ENCODE measurements around the gene RRAGC. TPM values are rescaled to one million over a fixed set of nuclear protein-coding genes. Genes with fewer than 3 reads are reported as not detected.

RRAGC gene, protein sequence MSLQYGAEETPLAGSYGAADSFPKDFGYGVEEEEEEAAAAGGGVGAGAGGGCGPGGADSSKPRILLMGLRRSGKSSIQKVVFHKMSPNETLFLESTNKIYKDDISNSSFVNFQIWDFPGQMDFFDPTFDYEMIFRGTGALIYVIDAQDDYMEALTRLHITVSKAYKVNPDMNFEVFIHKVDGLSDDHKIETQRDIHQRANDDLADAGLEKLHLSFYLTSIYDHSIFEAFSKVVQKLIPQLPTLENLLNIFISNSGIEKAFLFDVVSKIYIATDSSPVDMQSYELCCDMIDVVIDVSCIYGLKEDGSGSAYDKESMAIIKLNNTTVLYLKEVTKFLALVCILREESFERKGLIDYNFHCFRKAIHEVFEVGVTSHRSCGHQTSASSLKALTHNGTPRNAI
- total RNA-seq (27.3 TPM), polyA plus RNA-seq (ENCODE audit: insufficient read depth, low read depth, low replicate concordance) (22.9 TPM)
- long read RNA-seq, donor 1, transcript RRAGC-201 (7 exons, 2,732 nt): major isoform, 11 of 25 reads
- long read RNA-seq, donor 1, partial matches to known transcripts: 14 of 25 reads
- long read RNA-seq, donor 1, other reads (novel, unspliced or antisense): 0 of 25 reads
- long read RNA-seq, donor 2, transcript RRAGC-201 (7 exons, 2,732 nt): major isoform, 10 of 10 reads
- long read RNA-seq, donor 2, partial matches to known transcripts: 0 of 10 reads
- long read RNA-seq, donor 2, other reads (novel, unspliced or antisense): 0 of 10 reads
- long read RNA-seq, donor 3, transcript RRAGC-201 (7 exons, 2,732 nt): major isoform, 12 of 15 reads
- long read RNA-seq, donor 3, partial matches to known transcripts: 0 of 15 reads
- long read RNA-seq, donor 3, other reads (novel, unspliced or antisense): 0 of 15 reads
- long read RNA-seq, donor 4, transcript RRAGC-201 (7 exons, 2,732 nt): major isoform, 13 of 13 reads
- long read RNA-seq, donor 4, partial matches to known transcripts: 0 of 13 reads
- long read RNA-seq, donor 4, other reads (novel, unspliced or antisense): 0 of 13 reads
- long read RNA-seq, donor 5, partial matches to known transcripts: 0 of 2 reads
- long read RNA-seq, donor 5, other reads (novel, unspliced or antisense): 0 of 2 reads
- long read RNA-seq, donor 6, transcript RRAGC-201 (7 exons, 2,732 nt): major isoform, 7 of 9 reads
- long read RNA-seq, donor 6, partial matches to known transcripts: 0 of 9 reads
- long read RNA-seq, donor 6, other reads (novel, unspliced or antisense): 0 of 9 reads
- long read RNA-seq, donor 7, transcript RRAGC-201 (7 exons, 2,732 nt): major isoform, 27 of 32 reads
- long read RNA-seq, donor 7, partial matches to known transcripts: 0 of 32 reads
- long read RNA-seq, donor 7, other reads (novel, unspliced or antisense): 5 of 32 reads
- long read RNA-seq, donor 8, transcript RRAGC-201 (7 exons, 2,732 nt): major isoform, 10 of 10 reads
- long read RNA-seq, donor 8, partial matches to known transcripts: 0 of 10 reads
- long read RNA-seq, donor 8, other reads (novel, unspliced or antisense): 0 of 10 reads
- long read RNA-seq, donor 9, partial matches to known transcripts: 0 of 4 reads
- long read RNA-seq, donor 9, other reads (novel, unspliced or antisense): 0 of 4 reads
- long read RNA-seq, donor 10, transcript RRAGC-201 (7 exons, 2,732 nt): major isoform, 7 of 22 reads
- long read RNA-seq, donor 10, partial matches to known transcripts: 14 of 22 reads
- long read RNA-seq, donor 10, other reads (novel, unspliced or antisense): 0 of 22 reads

DNA sequence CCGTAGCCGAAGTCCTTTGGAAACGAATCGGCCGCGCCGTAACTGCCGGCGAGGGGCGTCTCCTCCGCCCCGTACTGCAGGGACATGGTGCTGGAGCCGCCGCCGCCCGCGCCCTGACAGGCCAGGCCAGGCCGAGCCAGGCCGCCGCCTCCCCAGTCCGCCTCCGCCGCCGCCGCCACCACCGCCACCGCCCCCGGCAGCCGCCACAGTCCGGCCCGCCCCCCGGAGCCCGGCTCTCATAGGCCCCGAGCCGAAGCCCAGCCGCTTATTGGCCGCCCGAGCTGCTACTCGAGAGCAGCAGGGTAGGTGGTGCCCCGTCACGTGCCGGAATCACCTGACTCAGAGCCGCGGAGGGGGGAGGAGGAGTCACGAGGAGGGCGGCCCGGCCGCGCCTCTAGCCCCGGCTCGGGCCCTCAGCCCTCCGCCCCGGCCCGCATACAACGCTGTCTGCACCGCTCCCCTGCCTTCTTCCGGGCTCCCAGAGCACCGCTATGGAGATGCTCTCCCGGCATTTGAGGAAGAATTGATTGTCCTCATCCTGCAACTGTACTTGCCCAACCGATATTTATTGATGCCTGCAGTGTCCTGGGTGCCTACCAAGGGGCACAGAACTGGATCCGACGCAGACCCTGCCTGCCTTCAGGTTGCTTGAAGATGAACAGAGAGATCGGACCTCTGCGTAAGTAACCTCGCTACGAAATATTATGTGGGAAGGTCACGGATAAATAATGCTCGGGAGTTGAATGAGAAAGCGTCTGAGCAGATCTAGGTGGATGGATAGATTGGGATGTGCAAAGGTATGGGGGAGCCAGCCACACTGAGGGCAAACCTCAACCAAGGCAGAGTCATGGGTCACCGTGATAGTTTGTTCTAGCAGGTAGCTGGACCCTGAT is at the start of gene RRAGC:
Gene RRAGC, minus strand, starts transcription at position 212 of the 893 bp plus-strand sequence. Its CDS starts 126 bp downstream, at position 86.
- Histone ChIP-seq H3K27me3 (ENCODE audit: control insufficient read depth, insufficient read depth, low read length) (no peaks in the 10 kb centered on the region), H3K9me3 (ENCODE audit: control insufficient read depth in 2 of 3, insufficient read depth in 1 of 3, low read length in 3 of 3) (no peaks in the 10 kb centered on the region), H3K4me1 (ENCODE audit: control insufficient read depth in 2 of 3, insufficient read depth in 2 of 3, low read depth in 1 of 3, low read length in 3 of 3) (peaks cover 0 to 17% (median 0%) of the 10 kb centered on the region in 3 donors), H3K4me3 (ENCODE audit: low read length in 3 of 3) (peak within 1 kb of the TSS; percentile 72 to 95 (median 94)), H3K27ac (ENCODE audit: low read depth in 2 of 2, low read length in 2 of 2) (peak within 1 kb of the TSS; percentile 63 to 68), H3K9ac (ENCODE audit: low read length in 3 of 3) (peak within 1 kb of the TSS; percentile 80 to 95 (median 93)), H3K36me3 (ENCODE audit: control insufficient read depth in 2 of 3, insufficient read depth in 3 of 3, low read length in 3 of 3) (peaks cover 6 to 10% (median 7%) of the 10 kb centered on the region in 3 donors)
- FAIRE-seq (no peak), DNase-seq (peak; percentile 98 to 100 (median 98))
- intact Hi-C loops (cut with DNase I): no loop called here
- TF ChIP-seq, protein P1, sequence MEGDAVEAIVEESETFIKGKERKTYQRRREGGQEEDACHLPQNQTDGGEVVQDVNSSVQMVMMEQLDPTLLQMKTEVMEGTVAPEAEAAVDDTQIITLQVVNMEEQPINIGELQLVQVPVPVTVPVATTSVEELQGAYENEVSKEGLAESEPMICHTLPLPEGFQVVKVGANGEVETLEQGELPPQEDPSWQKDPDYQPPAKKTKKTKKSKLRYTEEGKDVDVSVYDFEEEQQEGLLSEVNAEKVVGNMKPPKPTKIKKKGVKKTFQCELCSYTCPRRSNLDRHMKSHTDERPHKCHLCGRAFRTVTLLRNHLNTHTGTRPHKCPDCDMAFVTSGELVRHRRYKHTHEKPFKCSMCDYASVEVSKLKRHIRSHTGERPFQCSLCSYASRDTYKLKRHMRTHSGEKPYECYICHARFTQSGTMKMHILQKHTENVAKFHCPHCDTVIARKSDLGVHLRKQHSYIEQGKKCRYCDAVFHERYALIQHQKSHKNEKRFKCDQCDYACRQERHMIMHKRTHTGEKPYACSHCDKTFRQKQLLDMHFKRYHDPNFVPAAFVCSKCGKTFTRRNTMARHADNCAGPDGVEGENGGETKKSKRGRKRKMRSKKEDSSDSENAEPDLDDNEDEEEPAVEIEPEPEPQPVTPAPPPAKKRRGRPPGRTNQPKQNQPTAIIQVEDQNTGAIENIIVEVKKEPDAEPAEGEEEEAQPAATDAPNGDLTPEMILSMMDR (IDR thresholded peaks at IDR 0.05; ENCODE audit: borderline replicate concordance, extremely low read depth, insufficient read depth): no peak

DNA sequence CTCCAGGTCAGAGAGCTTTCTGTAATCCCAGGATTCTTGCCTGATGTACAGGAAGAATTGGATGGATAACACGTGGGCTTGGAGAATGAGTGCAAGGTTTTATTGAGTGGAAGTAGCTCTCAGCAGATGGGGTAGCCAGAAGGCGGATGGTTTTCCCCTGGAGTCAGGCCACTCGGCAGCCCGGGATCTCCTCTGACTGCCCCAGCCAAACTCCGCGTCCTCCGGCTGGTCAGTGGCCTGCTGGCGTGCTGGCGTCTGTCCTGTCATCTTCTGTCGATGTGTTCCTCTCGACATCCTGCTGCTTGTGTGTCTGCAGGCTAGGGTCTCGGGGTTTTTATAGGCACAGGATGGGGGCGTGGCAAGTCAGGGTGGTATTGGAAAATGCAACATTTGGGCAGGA is 49.2 kb upstream of the RRAGC start:
- DNase-seq: no peak
- Histone ChIP-seq H3K9ac (ENCODE audit: low read length in 3 of 3) (no peak overlapping the region), H3K9me3 (ENCODE audit: control insufficient read depth in 2 of 3, insufficient read depth in 1 of 3, low read length in 3 of 3) (no peaks in the 10 kb centered on the region), H3K4me3 (ENCODE audit: low read length in 3 of 3) (no peak overlapping the region), H3K4me1 (ENCODE audit: control insufficient read depth in 2 of 3, insufficient read depth in 2 of 3, low read depth in 1 of 3, low read length in 3 of 3) (no peaks in the 10 kb centered on the region), H3K27ac (ENCODE audit: low read depth in 2 of 2, low read length in 2 of 2) (no peak overlapping the region), H3K27me3 (ENCODE audit: control insufficient read depth, insufficient read depth, low read length) (no peaks in the 10 kb centered on the region), H3K36me3 (ENCODE audit: control insufficient read depth in 2 of 3, insufficient read depth in 3 of 3, low read length in 3 of 3) (no peaks in the 10 kb centered on the region)
- FAIRE-seq: no peak
- intact Hi-C loops (cut with DNase I): no loop called here
- TF ChIP-seq, protein P1 (IDR thresholded peaks at IDR 0.05; ENCODE audit: borderline replicate concordance, extremely low read depth, insufficient read depth): no peak
